D721Med (cell line): Measurements from ENCODE around the gene GALR3.

ENCODE experiments used
- DNase-seq: peaks from one replicate; pipeline ENCODE4 v3.0.0; 2011; ENCODE audit warnings: low spot score; ENCODE audit not compliant: insufficient read length
- FAIRE-seq: peaks from 2 replicates; lab custom pipeline; 2011; peaks lifted over from hg19 to GRCh38; lab: Jason Lieb, UNC
- CTCF ChIP-seq: IDR thresholded peaks from 2 replicates; pipeline ENCODE4 v1.5.1; 2012; ENCODE audit warnings: mild to moderate bottlenecking, control low read depth; ENCODE audit not compliant: insufficient read depth; ENCODE audit errors: missing control alignments

The GALR3 gene

GRCh38 chr22:37781434-37782059 is 41.6 kb upstream of the GALR3 start:
- FAIRE-seq (no peak), DNase-seq (no peak)
- TF ChIP-seq CTCF: no peak

GRCh38 chr22:37782340-37783168 is 40.6 kb upstream of the GALR3 start:
- DNase-seq (no peak), FAIRE-seq (no peak)

GRCh38 chr22:37784829-37785495 is 38.2 kb upstream of the GALR3 start:
- no peak for DNase-seq

More at GRCh38 chr22:37782340-37783168, 40.6 kb upstream of the GALR3 start:
- no peak for TF ChIP-seq CTCF

GRCh38 chr22:37790234-37790633 is 32.9 kb upstream of the GALR3 start:
- DNase-seq: no peak
- no peak for FAIRE-seq
- no peak for TF ChIP-seq CTCF

More at GRCh38 chr22:37784829-37785495, 38.2 kb upstream of the GALR3 start:
- TF ChIP-seq CTCF: no peak
- no peak for FAIRE-seq

GRCh38 chr22:37792494-37792893 is 30.7 kb upstream of the GALR3 start:
- DNase-seq (no peak), FAIRE-seq (no peak)
- no peak for TF ChIP-seq CTCF

- no peak for FAIRE-seq
- TF ChIP-seq CTCF: no peak
- no peak for DNase-seq
These were observed 28.8 kb upstream of the GALR3 start for GRCh38 chr22:37794376-37794775.
